Measurements from ENCODE around the gene GRID2IP. TPM values are rescaled to one million over a fixed set of nuclear protein-coding genes. Genes with fewer than 3 reads are reported as not detected.

Gene GRID2IP
- total RNA-seq, 2 experiments from 2014 or later = 0.05 to 0.11 TPM

DNA sequence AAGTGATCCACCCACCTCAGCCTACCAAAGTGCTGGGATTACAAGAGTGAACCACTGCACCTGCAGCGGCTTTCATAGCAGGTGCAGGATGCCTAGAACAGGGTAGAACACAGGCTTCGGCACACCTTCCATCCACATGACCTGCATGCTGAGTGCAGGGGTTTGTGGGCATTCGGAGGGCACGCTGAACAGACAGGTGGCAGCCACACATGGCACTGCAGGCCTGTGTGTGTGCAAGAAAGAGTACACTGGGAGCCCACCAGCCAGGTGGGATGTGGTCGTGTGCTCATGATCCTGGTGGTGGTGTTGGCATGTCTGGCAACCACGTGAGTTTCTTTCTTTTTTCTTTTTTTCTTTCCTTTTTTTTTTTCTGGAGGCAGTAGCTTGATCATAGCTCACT lies 38.4 kb downstream of the GRID2IP start:
- H3K4me1 Mint-ChIP-seq = peaks cover 9% of the 10 kb centered on the region
- intact Hi-C loops (cut with DNase I, micrococcal nuclease) = loop anchor here in 1 of 2 experiments (10.0 kb wide), 1 partner anchor 342 kb away; no protein-coding TSS in a partner anchor
- peaks cover 2% of the 10 kb centered on the region for H3K27me3 Mint-ChIP-seq
- H3K4me3 Mint-ChIP-seq = no peak overlapping the region
- ChIA-PET POLR2A (no interaction called here), CTCF (interaction anchor here (0.8 to 1.0 kb wide), 2 partner anchors 11 to 46 kb away, joined by 4 to 9 read pairs; no protein-coding TSS in a partner anchor)
- ATAC-seq = no peak
- no peaks in the 10 kb centered on the region for H3K36me3 Mint-ChIP-seq (ENCODE audit: low read depth)
- no peak for DNase-seq
- no peaks in the 10 kb centered on the region for H3K9me3 Mint-ChIP-seq (ENCODE audit: low read depth)
- H3K27ac Mint-ChIP-seq = no peak overlapping the region

DNA sequence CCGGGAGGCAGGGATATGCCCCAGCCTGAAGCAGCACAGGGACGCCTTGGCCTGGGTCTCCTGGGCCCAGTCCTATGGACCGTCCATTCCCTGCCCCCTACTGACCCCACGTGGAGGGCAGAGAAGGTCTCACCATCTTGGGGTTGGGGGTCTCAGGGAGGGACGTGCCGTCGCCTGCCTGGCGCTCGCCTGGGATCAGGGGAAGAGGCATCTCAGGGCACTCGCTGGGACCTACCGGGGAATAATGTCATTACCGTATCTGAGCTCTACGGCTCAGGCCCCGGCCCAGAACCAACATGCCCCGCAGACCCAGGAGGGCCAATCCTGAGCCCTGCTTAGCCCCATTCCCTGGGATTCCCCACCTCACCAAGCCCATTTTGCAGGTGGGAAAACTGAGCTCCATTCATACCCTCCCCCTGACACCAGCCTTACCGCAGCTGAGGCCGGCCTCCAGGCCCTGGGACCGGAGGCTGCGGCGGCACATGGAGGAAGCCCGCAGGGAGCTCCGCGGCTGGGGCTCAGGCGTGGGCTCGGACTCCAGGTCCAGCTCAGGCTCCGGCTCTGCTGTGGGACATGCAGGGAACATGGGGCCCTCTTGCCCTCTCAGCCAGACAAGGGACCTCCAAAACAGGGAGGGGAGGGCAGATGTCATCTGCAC lies 40.7 kb downstream of the GRID2IP start:
- DNase-seq (no peak), ATAC-seq (no peak)
- H3K9me3 Mint-ChIP-seq (ENCODE audit: low read depth) = no peaks in the 10 kb centered on the region
- ChIA-PET POLR2A (no interaction called here), CTCF (interaction anchor here (0.6 to 1.1 kb wide), 2 partner anchors 22 to 73 kb away, joined by 3 read pairs; no protein-coding TSS in a partner anchor)
- no peaks in the 10 kb centered on the region for H3K27me3 Mint-ChIP-seq
- no peak overlapping the region for H3K4me3 Mint-ChIP-seq
- H3K36me3 Mint-ChIP-seq (ENCODE audit: low read depth) = no peaks in the 10 kb centered on the region
- H3K27ac Mint-ChIP-seq = no peak overlapping the region
- intact Hi-C loops (cut with DNase I, micrococcal nuclease) = loop anchor here in 1 of 2 experiments (10.0 kb wide), 1 partner anchor 344 kb away; no protein-coding TSS in a partner anchor
- no peaks in the 10 kb centered on the region for H3K4me1 Mint-ChIP-seq

- intact Hi-C loops (cut with DNase I, micrococcal nuclease) = no loop called here
- Mint-ChIP-seq H3K27me3 (no peaks in the 10 kb centered on the region), H3K36me3 (ENCODE audit: low read depth) (no peaks in the 10 kb centered on the region), H3K4me1 (no peaks in the 10 kb centered on the region), H3K9me3 (ENCODE audit: low read depth) (no peaks in the 10 kb centered on the region), H3K27ac (no peak overlapping the region), H3K4me3 (no peak overlapping the region)
- CTCF ChIA-PET = no interaction called here
- POLR2A ChIA-PET = no interaction called here
- no peak for DNase-seq
- no peak for ATAC-seq
Measured at GRCh38 chr7:6508950-6509349, 42.3 kb downstream of the GRID2IP start.

DNA sequence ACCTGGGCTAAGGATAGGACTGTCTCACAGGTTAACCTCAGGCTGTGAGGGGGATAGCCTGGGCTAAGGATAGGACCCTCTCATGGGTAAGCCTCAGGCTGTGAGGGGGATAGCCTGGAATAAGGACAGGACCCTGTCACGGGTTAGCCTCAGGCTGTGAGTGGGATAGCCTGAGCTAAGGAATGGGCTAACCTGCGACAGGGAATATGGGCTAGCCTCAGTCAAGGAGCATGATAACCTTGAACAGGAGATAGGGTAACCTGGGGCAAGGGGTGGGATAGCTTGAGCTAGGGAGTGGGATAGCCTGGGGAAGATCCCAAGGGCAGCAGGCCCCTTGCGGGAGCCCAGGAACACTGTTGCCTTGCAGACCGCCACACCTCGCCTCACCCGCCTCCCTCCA lies 42.7 kb downstream of the GRID2IP start:
- POLR2A ChIA-PET = no interaction called here
- no peak for DNase-seq
- CTCF ChIA-PET = no interaction called here
- Mint-ChIP-seq H3K27ac (no peak overlapping the region), H3K4me3 (no peak overlapping the region), H3K4me1 (no peaks in the 10 kb centered on the region), H3K36me3 (ENCODE audit: low read depth) (no peaks in the 10 kb centered on the region), H3K27me3 (no peaks in the 10 kb centered on the region), H3K9me3 (ENCODE audit: low read depth) (no peaks in the 10 kb centered on the region)
- intact Hi-C loops (cut with DNase I, micrococcal nuclease) = no loop called here
- ATAC-seq = no peak

DNA sequence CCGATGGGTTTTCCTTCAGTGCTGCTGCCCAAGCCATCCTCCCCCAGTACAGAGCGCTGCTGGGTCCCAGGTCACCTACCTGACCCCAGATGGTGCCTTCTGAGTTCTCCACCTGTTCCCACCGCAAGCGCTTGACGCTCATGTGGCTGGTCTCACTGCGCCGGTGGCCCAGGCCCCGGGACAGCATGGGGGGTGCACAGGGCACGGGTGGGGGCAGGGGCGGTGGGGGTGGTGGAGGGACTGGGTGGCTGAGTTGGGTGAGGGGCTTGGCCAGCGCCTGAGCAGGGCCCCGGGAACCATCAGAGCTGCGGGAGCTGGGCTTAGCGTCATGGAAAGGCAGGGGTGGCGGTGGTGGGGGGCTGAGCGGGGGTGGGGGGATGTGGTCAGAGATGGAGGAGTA lies 43.4 kb downstream of the GRID2IP start:
- intact Hi-C loops (cut with DNase I, micrococcal nuclease) = no loop called here
- Mint-ChIP-seq H3K27me3 (no peaks in the 10 kb centered on the region), H3K4me1 (no peaks in the 10 kb centered on the region), H3K27ac (no peak overlapping the region), H3K9me3 (ENCODE audit: low read depth) (no peaks in the 10 kb centered on the region), H3K4me3 (no peak overlapping the region), H3K36me3 (ENCODE audit: low read depth) (no peaks in the 10 kb centered on the region)
- ATAC-seq (no peak), DNase-seq (no peak)
- ChIA-PET POLR2A (no interaction called here), CTCF (interaction anchor here (0.6 kb wide), 1 partner anchor 1697 kb away, joined by 3 read pairs; no protein-coding TSS in a partner anchor)

DNA sequence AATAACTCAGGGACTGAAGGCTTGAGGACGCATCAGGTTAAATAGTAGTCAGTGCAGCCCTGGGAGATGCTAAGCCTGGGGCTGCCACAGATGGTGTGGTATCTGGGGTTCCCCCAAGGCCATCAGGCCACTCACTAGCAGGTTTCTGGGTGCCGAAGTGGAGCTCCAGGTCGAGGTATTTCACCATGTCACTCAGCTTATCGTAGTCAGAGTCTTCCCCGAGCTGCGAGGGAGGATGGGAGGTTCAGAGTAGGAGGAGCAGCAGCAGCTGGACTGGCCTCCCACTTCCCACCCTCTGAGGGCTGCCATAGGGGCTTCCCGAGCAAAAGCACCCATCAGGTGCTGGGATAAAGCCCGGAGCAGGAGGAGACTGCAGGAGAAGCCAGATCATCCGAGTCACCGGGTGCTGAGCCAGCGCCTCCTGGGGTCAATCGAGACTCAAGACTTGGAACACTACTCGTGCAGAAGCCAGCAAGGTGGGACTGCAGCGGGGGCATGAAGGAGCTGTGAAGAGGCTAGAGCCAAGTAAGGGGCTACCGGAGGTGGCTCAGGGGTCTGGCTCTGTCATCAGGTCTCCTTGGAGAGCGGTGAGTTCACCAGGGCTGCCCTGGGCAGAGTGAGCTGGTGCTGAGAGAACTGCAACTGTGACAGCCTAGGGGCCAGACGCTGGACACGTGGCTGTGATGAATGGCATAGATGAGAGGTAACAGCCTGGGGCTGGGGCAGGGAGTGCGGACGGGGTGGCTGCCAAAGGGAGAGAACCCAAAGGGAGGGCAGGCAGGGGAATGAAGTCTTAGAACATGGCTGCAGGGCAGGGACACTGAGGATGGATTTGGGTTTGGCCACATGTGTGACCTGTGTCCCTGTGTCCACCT lies 45.3 kb downstream of the GRID2IP start:
- no peaks in the 10 kb centered on the region for H3K27me3 Mint-ChIP-seq
- no peak overlapping the region for H3K27ac Mint-ChIP-seq
- no peak overlapping the region for H3K4me3 Mint-ChIP-seq
- POLR2A ChIA-PET = no interaction called here
- CTCF ChIA-PET = interaction anchor here (1.0 kb wide), 1 partner anchor 11 kb away, joined by 3 read pairs; no protein-coding TSS in a partner anchor
- DNase-seq (no peak), ATAC-seq (no peak)
- no peaks in the 10 kb centered on the region for H3K4me1 Mint-ChIP-seq
- intact Hi-C loops (cut with DNase I, micrococcal nuclease) = no loop called here
- H3K9me3 Mint-ChIP-seq (ENCODE audit: low read depth) = no peaks in the 10 kb centered on the region
- H3K36me3 Mint-ChIP-seq (ENCODE audit: low read depth) = no peaks in the 10 kb centered on the region

DNA sequence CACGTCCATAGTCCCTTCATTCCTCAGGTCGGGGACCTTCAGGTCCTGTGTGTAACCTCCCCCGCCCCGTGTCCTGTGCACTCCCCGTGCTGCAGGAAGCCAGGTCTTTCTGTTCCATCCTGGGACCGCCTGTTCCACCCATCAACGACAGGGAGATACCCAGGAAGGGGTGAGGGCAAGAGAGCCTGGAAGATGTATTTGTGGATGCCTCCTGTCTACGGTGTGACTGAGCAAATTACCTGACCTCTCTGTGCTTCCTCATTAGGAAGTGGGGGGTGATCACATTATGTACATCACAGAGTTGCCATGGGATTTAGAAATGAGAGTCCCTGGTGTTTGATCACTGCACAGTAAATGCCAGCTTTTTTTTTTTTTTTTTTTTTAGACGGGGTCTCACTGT lies 46.3 kb downstream of the GRID2IP start:
- ATAC-seq (no peak), DNase-seq (no peak)
- ChIA-PET CTCF (interaction anchor here (1.0 kb wide), 1 partner anchor 12 kb away, joined by 3 read pairs; no protein-coding TSS in a partner anchor), POLR2A (no interaction called here)
- Mint-ChIP-seq H3K27ac (no peak overlapping the region), H3K36me3 (ENCODE audit: low read depth) (no peaks in the 10 kb centered on the region), H3K9me3 (ENCODE audit: low read depth) (no peaks in the 10 kb centered on the region), H3K4me3 (peak overlapping the region; percentile 85), H3K4me1 (no peaks in the 10 kb centered on the region), H3K27me3 (no peaks in the 10 kb centered on the region)
- intact Hi-C loops (cut with DNase I, micrococcal nuclease) = no loop called here

- H3K27ac Mint-ChIP-seq = no peak overlapping the region
- CTCF ChIA-PET = interaction anchor here (0.6 kb wide), 1 partner anchor 18 kb away, joined by 3 read pairs; no protein-coding TSS in a partner anchor
- H3K4me3 Mint-ChIP-seq = no peak overlapping the region
- no peaks in the 10 kb centered on the region for H3K9me3 Mint-ChIP-seq (ENCODE audit: low read depth)
- ATAC-seq (no peak), DNase-seq (no peak)
- intact Hi-C loops (cut with DNase I, micrococcal nuclease) = no loop called here
- H3K27me3 Mint-ChIP-seq = no peaks in the 10 kb centered on the region
- H3K4me1 Mint-ChIP-seq = no peaks in the 10 kb centered on the region
- H3K36me3 Mint-ChIP-seq (ENCODE audit: low read depth) = no peaks in the 10 kb centered on the region
- POLR2A ChIA-PET = no interaction called here
Measured at GRCh38 chr7:6502886-6503285, 48.4 kb downstream of the GRID2IP start.

DNA sequence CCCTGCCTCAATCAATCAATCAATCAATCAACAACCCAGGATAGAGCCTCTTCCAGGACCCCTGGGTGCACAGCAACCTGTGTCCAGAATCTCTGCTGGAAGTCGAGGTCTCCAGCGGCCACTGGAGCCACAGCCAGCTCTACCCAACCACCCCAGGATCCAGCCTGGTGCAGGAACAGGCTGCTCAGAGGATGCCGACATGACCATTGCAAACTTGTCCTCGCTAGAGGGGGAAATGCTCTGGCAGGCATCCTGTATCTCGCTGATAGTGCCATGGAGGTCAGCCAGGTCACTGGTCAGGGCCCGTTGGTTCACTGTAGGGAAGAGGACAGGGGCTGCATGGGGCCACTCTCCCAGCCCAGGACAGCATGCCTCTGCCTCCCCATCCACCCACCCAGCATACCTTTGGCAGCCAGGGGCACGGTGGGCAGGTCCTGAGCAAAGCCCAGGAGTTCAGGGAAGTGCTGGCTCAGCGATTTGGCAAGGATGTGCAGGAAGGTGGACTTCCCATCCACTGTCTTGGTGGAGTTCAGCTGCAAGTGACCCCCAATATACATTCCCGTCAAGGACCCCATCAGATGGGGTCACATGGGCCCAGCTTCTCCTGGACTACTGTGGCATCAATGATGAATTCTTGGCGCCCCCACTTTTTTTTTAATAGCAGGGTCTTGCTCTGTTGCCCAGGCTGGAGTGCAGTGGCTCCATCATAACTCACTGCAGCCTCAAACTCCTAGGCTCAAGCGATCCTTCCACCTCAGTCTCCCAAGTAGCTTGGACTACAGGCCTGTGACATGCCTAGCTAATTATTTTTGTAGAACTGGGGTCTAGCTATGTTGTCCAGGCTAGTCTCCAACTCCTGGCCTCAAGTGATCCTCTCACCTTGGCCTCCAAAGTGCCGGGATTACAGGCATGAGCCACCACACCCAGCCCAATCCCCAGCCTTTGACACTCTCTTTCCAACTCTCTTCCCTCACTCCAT lies 49.4 kb downstream of the GRID2IP start:
- Mint-ChIP-seq H3K4me1 (no peaks in the 10 kb centered on the region), H3K9me3 (ENCODE audit: low read depth) (no peaks in the 10 kb centered on the region), H3K27ac (no peak overlapping the region), H3K27me3 (no peaks in the 10 kb centered on the region), H3K36me3 (ENCODE audit: low read depth) (no peaks in the 10 kb centered on the region), H3K4me3 (no peak overlapping the region)
- CTCF ChIA-PET = interaction anchor here (0.6 to 0.9 kb wide), 2 partner anchors 9 to 11 kb away, joined by 3 to 9 read pairs; no protein-coding TSS in a partner anchor
- DNase-seq = no peak
- intact Hi-C loops (cut with DNase I, micrococcal nuclease) = no loop called here
- POLR2A ChIA-PET = no interaction called here
- no peak for ATAC-seq

GRCh38 chr7:6500691-6501090 lies 50.6 kb downstream of the GRID2IP start:
- Mint-ChIP-seq H3K27me3 (no peaks in the 10 kb centered on the region), H3K36me3 (ENCODE audit: low read depth) (no peaks in the 10 kb centered on the region), H3K9me3 (ENCODE audit: low read depth) (no peaks in the 10 kb centered on the region), H3K27ac (no peak overlapping the region), H3K4me1 (no peaks in the 10 kb centered on the region), H3K4me3 (no peak overlapping the region)
- DNase-seq (no peak), ATAC-seq (no peak)
- CTCF ChIA-PET = interaction anchor here (1.5 kb wide), 1 partner anchor 15 kb away, joined by 5 read pairs; no protein-coding TSS in a partner anchor
- intact Hi-C loops (cut with DNase I, micrococcal nuclease) = no loop called here
- POLR2A ChIA-PET = no interaction called here

GRCh38 chr7:6497994-6498393 lies 53.3 kb downstream of the GRID2IP start:
- ChIA-PET CTCF (no interaction called here), POLR2A (no interaction called here)
- Mint-ChIP-seq H3K36me3 (ENCODE audit: low read depth) (no peaks in the 10 kb centered on the region), H3K9me3 (ENCODE audit: low read depth) (no peaks in the 10 kb centered on the region), H3K4me3 (no peak overlapping the region), H3K4me1 (no peaks in the 10 kb centered on the region), H3K27ac (no peak overlapping the region), H3K27me3 (no peaks in the 10 kb centered on the region)
- ATAC-seq (no peak), DNase-seq (no peak)
- intact Hi-C loops (cut with DNase I, micrococcal nuclease) = no loop called here
